ENCODE data around the gene SGTA.

SGTA gene

GRCh38 chr19:2719920-2720776, 62.9 kb downstream of the SGTA start:
- no peak for TF ChIP-seq Cebpa-rat (IDR thresholded peaks at IDR 0.05)
- H3K27me3 ChIP-seq = no peaks in the 10 kb centered on the region; a peak in 1 of 22 replicates
- H3K4me2 ChIP-seq = peak overlapping the region; percentile 97 to 100 (median 99)
- H4K20me1 ChIP-seq = peaks cover 0 to 29% (median 12%) of the 10 kb centered on the region in 11 experiments; a peak in 8 of 22 replicates
- peak overlapping the region; percentile 75 to 87 (median 83) for H3K9ac ChIP-seq
- peaks cover 13 to 20% (median 15%) of the 10 kb centered on the region in 11 experiments for H3K9me3 ChIP-seq (replicated peaks in 1 of 11)
- peaks cover 16 to 39% (median 31%) of the 10 kb centered on the region in 11 experiments for H3K36me3 ChIP-seq
- H3K27ac ChIP-seq = peak overlapping the region; percentile 49 to 81 (median 71); a peak in 21 of 22 replicates
- peak overlapping the region; percentile 69 to 79 (median 72) for H3K4me3 ChIP-seq
- peaks cover 36 to 58% (median 52%) of the 10 kb centered on the region in 10 experiments for H3K4me1 ChIP-seq

- H3K9ac ChIP-seq = peak overlapping the region in 10 of 11 experiments; percentile 75 to 87 (median 84); a peak in 14 of 22 replicates
- H3K27me3 ChIP-seq = no peaks in the 10 kb centered on the region; a peak in 1 of 22 replicates
- H3K4me3 ChIP-seq = peak overlapping the region in 4 of 10 experiments; percentile 71 to 79 (median 73); a peak in 4 of 20 replicates
- H3K4me1 ChIP-seq = peaks cover 36 to 52% (median 47%) of the 10 kb centered on the region in 10 experiments
- H4K20me1 ChIP-seq = peaks cover 0 to 29% (median 12%) of the 10 kb centered on the region in 11 experiments; a peak in 8 of 22 replicates
- H3K36me3 ChIP-seq = peaks cover 18 to 45% (median 34%) of the 10 kb centered on the region in 11 experiments
- H3K4me2 ChIP-seq = peak overlapping the region; percentile 97 to 100 (median 99)
- H3K9me3 ChIP-seq (replicated peaks in 1 of 11) = peaks cover 15 to 26% (median 20%) of the 10 kb centered on the region in 11 experiments
- peak overlapping the region in 3 of 11 experiments; percentile 36 to 81 (median 47); a peak in 3 of 22 replicates for H3K27ac ChIP-seq
- no peak for TF ChIP-seq Cebpa-rat (IDR thresholded peaks at IDR 0.05)
Measured at GRCh38 chr19:2719232-2719735, 63.8 kb downstream of the SGTA start.

GRCh38 chr19:2717638-2718541, 65.2 kb downstream of the SGTA start:
- Histone ChIP-seq H3K4me3 (no peak overlapping the region), H3K9ac (no peak overlapping the region; a peak in 1 of 22 replicates), H3K36me3 (peaks cover 18 to 45% (median 34%) of the 10 kb centered on the region in 11 experiments), H3K9me3 (replicated peaks in 1 of 11) (peaks cover 15 to 26% (median 20%) of the 10 kb centered on the region in 11 experiments), H3K4me1 (peaks cover 24 to 40% (median 34%) of the 10 kb centered on the region in 10 experiments), H3K4me2 (no peak overlapping the region), H4K20me1 (peaks cover 0 to 29% (median 10%) of the 10 kb centered on the region in 11 experiments; a peak in 8 of 22 replicates), H3K27ac (no peak overlapping the region), H3K27me3 (no peaks in the 10 kb centered on the region; a peak in 1 of 22 replicates)
- TF ChIP-seq Cebpa-rat (IDR thresholded peaks at IDR 0.05) = no peak

- TF ChIP-seq Cebpa-rat (IDR thresholded peaks at IDR 0.05) = no peak
- Histone ChIP-seq H3K27me3 (no peaks in the 10 kb centered on the region; a peak in 1 of 22 replicates), H3K4me1 (peaks cover 22 to 40% (median 34%) of the 10 kb centered on the region in 10 experiments)
Measured at GRCh38 chr19:2716722-2717637, 66.1 kb downstream of the SGTA start.

GRCh38 chr19:2716275-2716650, 66.8 kb downstream of the SGTA start:
- no peaks in the 10 kb centered on the region for H3K27me3 ChIP-seq

More at GRCh38 chr19:2716722-2717637, 66.1 kb downstream of the SGTA start:
- H3K27ac ChIP-seq = no peak overlapping the region
- H3K9me3 ChIP-seq (replicated peaks in 1 of 11) = peaks cover 15 to 26% (median 20%) of the 10 kb centered on the region in 11 experiments
- no peak overlapping the region for H3K4me2 ChIP-seq
- peaks cover 18 to 45% (median 34%) of the 10 kb centered on the region in 11 experiments for H3K36me3 ChIP-seq
- H3K9ac ChIP-seq = no peak overlapping the region
- H3K4me3 ChIP-seq = no peak overlapping the region
- H4K20me1 ChIP-seq = peaks cover 0 to 29% (median 10%) of the 10 kb centered on the region in 11 experiments; a peak in 8 of 22 replicates

GRCh38 chr19:2715470-2716274, 67.4 kb downstream of the SGTA start:
- H3K4me3 ChIP-seq = no peak overlapping the region; a peak in 1 of 20 replicates
- no peak overlapping the region for H3K4me2 ChIP-seq
- H3K9ac ChIP-seq = no peak overlapping the region
- peaks cover 29 to 47% (median 41%) of the 10 kb centered on the region in 10 experiments for H3K4me1 ChIP-seq
- TF ChIP-seq Cebpa-rat (IDR thresholded peaks at IDR 0.05) = no peak
- H3K27ac ChIP-seq = no peak overlapping the region
- H3K9me3 ChIP-seq (replicated peaks in 1 of 11) = peaks cover 15 to 26% (median 20%) of the 10 kb centered on the region in 11 experiments
- peaks cover 18 to 45% (median 34%) of the 10 kb centered on the region in 11 experiments for H3K36me3 ChIP-seq
- H4K20me1 ChIP-seq = peaks cover 0 to 29% (median 10%) of the 10 kb centered on the region in 11 experiments; a peak in 8 of 22 replicates
- no peaks in the 10 kb centered on the region for H3K27me3 ChIP-seq

More at GRCh38 chr19:2716275-2716650, 66.8 kb downstream of the SGTA start:
- Histone ChIP-seq H3K9ac (no peak overlapping the region), H3K4me2 (no peak overlapping the region), H4K20me1 (peaks cover 0 to 29% (median 10%) of the 10 kb centered on the region in 11 experiments; a peak in 8 of 22 replicates), H3K27ac (no peak overlapping the region), H3K36me3 (peaks cover 18 to 45% (median 34%) of the 10 kb centered on the region in 11 experiments), H3K4me1 (peaks cover 23 to 41% (median 35%) of the 10 kb centered on the region in 10 experiments), H3K4me3 (no peak overlapping the region), H3K9me3 (replicated peaks in 1 of 11) (peaks cover 15 to 26% (median 20%) of the 10 kb centered on the region in 11 experiments)
- TF ChIP-seq Cebpa-rat (IDR thresholded peaks at IDR 0.05) = no peak

Data from BLaER1 treated with 17β-estradiol and CSF1 and Interleukin-3, amounts not matched to agents 10 nM and 100 nM (cell line).